CD4-positive, alpha-beta T cell treated with Interferon gamma for 1 hour (primary cell): ENCODE data around the gene MGA.

ENCODE experiments used
- DNase-seq: peaks from one replicate; pipeline ENCODE4 v3.0.0-alpha.2; 2020

The MGA gene

DNA sequence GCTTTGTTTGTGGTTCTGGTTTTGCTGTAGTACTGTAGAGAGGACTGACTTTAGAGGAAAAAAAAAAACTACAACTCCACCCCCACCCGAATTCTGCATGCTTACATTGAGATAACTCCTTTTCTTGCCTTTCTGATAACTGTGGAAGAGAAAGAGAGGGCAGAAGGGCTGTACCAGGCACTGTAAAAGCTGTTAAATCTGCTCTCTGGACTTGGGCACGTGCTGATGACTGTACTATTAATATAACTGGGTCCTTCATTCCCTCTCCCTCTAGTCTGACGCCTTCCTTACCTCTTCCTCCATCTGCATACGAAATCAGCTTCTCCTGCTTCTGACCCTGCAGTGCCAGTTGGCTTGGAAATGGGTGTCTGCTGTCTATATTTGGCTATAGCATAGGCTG lies 129.0 kb downstream of the MGA start:
- no peak for DNase-seq

DNA sequence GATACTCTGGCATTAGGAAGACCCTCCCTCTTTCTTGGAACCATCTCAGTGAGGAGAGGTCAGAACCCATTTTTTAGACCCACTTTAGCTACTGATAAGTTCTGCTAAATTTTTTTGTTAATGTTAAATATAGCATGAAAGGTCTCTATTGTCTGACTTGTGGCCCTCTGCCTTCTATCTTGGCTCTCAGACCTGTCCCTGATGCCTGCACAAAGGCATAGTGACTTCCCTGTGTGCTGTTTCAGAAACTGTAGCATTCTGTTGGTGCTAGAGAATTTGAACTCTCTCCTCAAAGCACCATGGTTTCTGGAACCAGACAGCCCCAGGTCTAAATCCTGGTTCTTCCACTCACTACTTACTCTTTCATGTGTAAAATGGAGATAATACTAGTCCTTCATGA lies 129.5 kb downstream of the MGA start:
- no peak for DNase-seq

DNA sequence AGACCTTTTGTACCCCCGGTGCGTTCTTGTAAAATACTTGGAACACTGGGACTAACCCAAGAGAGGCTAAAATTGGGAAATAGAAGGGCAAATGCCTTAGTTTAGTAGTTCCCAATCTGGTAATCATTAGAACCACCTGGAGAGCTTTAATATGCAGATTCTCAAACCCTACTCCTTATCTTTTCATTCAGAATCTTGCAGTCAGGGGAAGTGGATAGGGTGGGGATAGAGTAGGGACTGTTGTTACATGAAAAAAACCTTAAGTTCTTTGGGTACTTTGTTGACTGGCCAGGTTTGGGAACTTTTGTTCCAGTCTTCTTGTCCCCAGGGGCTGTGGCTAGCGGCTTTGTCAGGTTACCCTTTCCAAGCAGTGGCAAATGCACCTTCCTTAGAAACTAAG lies 130.0 kb downstream of the MGA start:
- no peak for DNase-seq

DNA sequence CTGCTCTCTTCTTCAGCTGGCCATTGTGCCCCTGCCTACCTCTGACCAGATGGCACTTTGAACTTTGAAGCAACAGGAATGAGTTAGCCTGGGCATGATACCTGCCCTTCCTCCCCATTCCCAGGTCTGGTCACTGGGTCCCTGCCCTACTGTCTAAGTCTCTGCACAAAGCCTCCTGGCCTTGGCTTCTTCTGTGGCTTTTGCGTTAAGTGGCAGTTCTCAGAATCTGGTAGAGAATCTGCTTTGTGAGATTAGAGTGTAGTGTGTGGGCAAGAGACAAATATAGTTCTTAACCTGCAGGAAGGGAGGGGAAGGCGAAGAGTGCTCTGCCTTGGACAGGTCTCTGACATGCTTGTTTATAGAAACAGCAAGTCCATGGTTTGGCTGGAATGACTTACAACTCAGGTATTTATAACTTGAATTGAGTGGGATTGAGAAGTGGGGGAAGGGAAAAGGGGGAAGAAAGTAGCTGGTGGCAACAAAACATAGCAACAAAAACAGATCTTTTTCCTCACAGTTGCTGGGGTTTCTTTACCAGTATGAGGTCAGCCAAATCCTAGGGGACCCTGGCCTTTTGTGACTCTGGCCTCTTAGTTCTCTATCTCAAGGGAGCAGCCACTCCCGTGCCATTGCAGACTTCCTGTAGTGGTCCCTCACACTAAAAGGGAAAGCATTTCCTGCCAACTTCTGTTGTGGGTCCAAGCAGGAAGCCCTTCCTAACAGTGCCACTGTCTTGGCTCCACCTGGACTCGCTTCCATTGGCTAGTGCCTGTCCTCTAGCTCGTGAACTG lies 130.7 kb downstream of the MGA start:
- DNase-seq: no peak

DNA sequence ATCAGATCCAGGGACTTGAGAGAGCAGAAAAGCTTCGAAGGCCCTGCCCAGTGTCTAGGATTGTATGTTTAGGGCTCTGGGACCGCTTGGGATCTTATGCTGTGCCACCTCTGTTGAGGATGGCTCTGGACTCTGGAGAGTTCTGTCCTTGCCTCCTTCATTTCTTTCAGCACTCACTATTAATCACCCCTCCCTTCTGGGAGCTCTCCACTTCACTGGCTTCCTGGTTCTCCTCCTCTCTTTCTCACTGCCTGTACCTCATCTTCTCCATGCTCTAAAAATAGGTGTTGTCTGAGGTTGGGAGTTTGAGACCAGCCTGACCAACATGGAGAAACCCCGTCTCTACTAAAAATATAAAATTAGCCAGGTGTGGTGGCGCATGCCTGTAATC lies 131.3 kb downstream of the MGA start:
- DNase-seq: no peak

DNA sequence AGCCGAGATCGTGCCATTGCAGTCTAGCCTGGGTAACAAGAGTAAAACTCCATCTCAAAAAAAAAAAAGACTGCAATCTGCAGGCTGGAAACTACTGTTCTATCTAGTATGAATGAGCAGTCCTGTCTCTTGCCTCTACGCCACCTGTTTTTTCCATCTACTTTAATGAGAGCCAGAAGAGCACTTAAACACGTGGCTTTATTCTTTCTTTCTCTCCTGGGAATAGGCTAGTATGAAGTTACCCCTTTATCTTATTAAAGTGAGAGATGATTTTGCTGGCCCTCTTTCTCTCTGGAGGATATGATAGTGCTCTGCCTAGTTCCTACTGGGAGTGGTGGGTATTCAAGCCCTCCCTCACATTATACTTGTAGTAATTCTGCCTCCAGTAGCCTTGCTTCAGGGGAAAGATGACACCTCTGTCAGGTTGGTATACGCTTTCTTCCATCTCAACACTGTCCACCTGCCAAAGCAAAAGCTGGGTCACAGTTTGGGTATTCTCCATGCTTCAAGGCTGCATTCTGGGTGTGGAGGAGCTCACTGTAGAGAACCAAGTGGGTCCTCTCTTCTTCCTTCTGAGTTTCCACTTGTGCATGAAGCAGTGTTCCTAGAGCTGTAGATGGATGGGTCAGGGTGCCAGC lies 131.9 kb downstream of the MGA start:
- DNase-seq: no peak

DNA sequence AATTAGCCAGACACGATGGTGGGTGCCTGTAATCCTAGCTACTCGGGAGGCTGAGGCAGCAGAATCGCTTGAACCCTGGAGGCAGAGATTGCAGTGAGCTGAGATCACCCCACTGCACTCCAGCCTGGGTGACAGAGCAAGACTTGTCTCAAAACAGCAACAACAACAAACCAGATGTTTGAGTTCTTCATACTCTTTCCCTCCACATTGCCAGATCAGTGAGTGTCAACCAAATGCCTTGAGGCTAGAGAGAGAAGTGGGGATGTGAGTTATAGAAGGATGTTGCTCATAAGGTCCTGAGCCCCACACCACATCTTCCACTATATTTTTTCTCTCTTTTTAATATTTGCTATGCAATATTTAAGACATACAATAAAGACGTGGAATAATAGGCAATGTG lies 133.9 kb downstream of the MGA start:
- DNase-seq: no peak

DNA sequence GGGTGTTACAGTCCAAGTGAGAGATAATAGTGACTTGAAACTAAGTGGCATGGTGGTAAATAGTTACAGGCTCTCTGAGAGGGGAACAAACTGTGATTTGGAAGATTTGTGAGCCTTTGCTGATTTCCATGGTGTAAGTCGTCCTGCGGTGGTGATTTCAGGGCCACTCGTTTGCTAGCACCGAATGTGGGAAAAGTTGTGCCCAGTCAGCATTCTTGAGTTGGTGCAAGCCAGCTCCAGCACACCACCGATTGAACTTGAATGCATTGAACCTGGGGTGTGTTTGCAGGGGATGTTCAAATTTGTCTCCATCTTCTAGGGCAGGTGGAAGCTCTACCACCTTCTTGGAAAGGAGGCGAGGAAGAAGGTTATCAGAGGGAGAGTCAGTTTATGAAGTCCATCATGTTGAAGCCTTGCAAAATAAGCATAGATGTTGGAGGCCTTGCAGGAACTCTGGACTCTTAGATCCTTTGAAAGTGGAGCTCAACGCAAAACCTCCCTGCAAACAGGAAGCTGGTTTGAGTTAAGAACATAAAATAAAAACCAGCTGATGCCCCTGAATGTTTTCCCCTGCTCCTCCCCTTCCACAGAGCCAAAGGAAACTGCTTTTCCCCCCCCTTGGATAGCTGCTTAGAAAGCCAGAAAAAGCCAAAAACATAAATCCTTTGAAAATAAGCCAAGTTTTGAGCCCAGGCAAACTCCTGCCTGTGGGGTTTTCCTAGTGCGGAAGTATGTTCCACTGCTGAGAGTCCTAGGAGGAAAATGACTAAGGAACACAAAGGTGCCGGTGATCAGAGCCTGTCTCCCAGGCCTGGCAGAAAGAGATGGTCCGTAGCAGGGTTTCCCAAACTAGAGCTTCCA lies 136.0 kb downstream of the MGA start:
- no peak for DNase-seq

DNA sequence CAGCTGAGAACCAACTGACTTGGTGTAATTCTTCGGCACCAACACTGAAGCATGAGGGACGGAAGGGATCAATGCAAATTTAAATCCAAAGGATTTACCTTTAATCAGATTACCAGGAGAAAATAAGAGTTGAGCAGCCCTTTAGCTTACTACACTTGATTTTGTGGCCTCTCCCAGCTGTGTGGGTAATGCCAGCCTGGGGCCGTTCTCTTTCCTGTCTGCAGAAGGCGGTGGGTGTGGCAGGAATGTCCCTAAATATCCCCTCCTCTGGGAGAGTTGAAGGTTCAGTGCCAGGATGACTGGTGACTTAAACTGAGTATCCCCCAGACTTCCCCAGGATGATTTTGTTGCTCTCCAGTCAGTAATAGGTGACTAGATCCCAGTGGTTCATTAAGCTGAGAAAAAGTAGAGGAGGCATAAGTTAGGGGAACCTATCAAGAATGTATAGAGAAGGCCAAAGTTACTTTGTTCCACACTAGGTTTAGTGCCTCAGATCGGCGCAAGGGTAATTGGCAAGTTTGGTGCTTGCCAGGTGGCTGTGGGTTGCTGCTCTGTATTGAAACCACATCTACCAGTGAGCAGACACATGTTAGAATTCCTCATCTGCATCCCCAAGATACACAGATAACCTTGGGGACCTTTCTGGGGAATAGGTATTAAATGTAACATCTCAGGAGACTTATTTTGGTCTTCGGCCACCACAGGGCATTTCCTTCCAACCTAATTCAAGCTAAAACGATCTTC lies 137.2 kb downstream of the MGA start:
- no peak for DNase-seq

DNA sequence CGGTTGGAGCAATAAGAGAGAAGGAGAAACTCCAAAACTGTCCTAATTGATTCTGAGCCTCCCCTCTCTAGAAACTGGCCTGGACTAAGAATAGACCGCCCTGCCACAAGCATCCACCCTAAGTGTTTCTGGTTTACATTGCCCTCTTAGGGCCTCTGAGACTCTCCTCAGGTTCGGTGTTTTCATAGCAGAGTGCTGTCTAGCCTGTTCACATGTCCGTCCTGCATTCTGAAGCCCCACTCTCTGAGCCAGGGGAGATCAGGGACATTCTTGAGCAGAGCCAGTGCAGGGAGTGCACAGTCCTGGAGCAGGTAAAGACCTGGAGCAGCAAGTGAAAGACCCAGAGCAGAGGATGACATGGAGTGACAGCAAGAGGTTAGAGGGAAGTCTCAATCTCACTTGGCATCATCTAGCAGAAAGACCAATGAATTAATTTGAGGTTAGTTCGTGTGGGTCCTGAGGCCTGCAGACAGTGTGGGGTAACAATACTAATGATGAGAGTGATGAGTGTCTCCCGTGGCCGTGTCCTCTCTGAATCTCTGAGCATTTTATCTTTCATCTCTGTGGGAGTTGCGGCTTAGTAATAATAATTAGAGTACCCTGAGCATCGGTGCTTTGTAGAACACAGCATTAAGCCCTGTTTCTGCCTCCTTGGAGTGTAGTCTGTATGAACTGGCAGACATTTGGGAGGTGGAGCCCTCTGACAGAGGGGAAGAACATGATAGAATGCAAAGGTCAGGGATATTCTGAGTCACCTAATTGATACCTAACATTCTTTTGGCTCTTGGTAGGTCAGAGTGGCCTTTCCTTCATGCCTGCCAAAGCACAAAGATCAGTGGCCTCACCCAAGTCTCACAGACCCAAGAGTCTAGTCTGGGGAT lies 138.6 kb downstream of the MGA start:
- no peak for DNase-seq

DNA sequence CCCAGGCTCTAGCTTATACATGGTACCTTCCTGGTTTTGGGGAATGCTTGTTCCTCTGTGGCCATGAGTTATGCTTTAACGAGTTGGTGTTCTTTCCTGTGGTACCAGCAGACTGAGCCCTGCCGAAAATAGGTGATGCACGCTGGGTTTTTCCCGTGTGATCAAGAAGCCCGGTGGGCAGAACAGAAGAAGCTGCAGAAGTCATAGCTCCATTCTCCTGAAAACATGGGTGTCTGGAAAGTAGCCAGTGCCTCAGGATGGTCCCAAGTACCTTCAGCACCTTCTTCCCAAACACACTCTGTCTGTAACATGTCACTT lies 139.2 kb downstream of the MGA start:
- DNase-seq: no peak

DNA sequence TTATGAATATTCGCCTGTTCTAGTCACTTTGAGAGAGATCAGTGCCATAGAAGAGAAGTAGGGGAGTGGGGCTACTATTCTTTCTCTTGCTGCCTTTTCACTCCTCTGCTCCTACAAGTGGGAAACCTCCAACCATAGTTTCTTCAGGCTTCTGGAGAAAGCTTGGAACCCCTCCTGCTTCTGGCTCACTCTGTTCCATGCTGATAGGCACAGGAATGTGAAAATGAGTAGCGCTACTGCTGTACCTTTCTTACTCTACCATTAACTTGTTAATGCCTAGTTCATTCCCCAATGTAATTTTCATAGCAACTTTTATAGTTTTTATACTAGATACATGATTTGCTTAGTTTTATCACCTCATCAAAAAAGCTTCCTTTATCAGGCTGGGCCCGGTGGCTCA lies 141.0 kb downstream of the MGA start:
- no peak for DNase-seq

DNA sequence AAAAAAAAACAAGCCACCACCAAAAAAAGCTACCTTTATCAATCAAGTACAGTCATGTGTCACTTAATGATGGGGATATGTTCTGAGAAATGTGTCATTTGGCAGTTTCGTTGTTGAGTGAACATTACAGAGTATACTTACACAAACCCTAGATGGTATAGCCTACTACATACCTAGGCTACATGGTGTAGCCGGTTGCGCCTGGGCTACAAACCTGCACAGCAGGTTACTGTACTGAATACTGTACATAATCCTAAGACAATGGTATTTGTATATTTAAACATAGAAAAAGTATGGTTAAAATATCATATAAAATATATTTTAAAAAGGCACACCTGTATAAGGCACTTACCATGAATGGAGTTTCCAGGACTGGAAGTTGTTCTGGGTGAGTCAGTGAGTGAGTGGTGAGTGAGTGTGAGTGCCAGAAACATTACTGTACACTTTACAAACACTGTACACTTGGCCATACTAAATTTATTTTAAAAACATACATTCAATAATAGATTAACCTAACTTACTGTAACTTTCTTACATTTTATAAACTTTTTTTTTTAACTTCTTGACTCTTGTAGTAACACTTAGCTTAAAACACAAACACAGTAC lies 141.7 kb downstream of the MGA start:
- no peak for DNase-seq

DNA sequence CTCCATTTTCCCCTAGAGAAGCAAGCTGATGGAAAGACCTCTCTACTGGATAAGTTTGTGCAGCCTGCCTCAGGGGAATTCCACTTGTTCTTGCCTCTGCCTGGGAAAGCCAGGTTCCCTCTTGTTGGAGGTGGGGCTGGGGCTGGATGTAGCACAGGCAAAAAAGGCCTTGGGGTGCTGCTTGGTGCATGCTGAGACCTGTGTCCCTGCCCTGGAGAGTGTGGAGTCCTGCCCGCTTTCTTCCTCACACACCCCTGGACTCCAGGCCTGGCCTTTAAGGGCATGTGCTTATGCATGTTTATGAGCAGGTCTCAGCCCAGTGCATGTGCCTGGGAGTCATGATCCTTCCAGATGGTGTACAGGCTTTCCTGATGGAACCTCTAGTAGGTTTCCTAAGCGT lies 144.2 kb downstream of the MGA start:
- DNase-seq: no peak

DNA sequence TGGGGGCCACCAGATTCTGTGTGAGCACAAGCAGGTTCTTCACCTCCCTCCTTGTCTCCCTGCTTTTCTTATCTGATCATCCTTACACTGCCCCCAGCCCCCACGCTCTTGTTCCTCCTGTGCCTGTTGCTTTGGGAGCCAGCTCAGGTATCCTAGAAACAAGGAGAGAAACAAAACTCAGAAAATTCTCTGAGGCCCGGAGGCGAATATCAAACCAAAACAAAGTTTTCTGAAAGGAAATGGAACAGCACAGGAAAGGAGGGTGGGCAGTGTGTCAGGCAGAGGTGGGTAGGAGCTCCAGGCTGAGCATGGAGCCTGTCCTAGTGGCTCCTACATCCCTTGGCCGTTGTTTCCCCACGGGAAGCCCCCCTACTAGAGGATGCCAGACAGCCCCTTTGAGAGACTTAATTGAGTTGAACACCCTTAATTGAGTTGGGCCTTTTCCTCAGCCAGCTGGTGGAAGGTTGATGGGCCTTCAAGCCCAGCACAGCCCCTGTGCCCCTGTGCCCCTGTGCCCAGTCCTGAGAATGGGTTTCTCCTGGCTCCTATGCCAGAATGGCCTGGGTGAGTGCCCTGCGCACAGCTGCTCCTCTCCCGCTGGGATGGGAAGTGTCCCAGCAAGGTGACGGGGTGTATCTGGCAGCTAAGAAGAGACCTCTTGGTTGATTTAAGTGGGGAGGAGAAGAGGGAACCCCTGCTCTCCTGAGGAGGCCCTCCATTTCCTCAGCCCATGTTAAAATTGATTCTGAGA lies 144.9 kb downstream of the MGA start:
- DNase-seq: no peak

DNA sequence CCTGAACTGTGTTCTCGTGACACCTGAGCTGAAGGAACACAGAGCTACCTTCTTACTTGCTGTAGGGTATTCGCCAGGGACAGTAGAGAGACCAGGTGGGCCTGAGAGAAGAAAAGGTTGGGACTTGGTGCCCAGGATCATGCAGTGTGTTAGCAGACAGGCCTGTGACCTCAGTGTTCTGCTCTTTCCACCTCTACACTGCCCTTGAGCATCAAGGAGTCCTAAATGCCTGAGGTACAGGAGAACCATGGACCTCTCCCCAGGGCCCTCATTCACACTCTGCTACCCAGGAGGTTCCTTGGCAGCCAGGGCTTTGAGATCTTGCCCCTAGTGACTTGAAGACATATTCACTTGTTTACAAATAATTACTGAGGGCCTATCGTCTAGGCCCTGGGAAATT lies 145.5 kb downstream of the MGA start:
- DNase-seq: no peak

DNA sequence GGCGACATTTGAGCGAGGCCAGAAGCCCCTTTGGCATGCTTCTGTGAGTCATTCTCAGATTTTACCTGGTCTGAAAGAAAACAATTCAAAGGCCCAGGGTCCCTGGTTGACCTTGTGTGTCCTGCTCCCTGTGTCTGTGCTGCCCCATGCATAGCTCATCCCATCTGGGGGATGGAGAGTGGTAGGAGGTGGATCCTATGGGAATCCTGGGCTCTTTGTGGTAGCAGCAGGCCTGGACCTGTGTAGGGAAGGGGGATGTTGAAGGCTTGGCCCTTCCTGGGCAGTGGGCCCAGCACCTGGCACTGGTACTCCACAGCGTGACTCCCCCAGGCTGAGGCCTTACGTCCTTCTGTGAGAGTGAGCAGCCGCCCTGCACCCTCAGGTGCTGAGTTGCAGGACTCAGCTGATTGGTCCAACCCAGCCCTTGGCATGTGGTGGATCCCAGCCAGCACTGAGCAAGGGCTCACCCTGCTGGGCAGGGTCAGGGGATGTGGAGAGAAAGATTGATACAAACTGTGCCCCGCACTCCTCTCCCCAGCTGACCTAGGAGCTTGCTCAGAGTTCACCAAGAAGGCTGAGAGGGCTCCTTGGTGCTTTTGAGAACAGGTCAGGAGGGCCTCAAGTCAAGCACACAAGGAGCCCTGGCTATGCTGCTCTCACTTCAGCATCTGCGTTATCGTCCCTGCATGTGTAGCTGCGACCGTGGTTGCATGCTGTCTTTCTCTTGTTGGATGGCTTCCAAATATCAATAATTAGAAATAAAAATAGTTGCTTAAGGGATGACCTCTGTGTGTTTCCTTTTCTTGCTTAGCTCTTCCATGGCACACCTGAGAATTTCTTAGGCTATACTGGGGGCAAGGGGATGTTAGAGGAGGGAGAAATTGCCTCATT lies 146.3 kb downstream of the MGA start:
- DNase-seq: no peak

DNA sequence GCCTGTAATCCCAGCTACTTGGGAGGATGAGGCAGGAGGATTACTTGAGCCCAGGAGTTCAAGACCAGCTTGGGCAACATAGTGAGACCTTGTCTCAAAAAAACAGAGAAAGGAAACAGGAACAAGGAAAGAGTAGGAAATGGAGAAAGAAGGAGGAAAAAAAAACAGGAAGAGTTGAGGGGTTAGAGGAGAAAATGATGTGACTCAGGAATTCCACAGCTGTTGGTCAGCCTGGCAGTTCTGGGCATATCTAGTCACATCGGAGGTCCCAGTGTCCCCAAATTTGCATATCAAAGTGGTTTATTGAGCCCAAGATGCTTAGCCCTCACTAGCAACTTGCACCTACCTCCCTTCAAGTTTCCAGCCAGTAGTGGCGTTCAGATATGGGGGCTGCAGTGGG lies 148.9 kb downstream of the MGA start:
- no peak for DNase-seq

DNA sequence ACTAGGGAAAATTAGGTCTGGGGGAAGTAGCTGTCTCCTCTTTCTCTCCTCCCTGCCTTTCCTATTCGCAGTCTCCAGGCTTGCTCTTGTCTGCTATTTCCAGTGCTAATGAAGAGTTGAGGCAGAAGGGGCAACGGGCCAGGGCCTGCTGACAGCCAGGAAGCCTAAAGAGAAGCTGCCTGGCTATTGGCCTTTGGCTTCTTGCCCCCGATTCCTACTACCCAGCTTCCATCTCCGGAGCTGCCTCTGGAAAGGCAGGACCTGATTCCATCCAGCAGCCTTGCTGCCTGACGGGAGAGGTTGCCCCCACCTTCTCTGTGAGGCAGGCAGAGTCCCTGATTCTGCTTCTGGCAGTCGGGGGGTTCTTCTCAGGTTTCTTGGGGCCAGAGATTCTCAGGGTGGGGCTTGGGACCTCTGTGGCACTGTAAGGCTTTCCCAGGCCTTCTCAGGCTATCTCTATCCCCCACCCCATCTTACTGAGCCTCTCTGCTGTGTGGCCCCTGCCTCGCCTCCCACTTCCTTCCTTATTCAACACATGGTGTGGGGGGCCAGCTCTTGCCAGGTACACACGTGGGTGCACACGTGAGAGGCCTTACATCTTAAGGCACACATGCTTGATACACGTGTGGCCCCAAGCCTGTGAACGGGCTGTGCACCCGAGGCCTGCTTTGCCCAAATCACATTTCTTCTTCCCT lies 149.5 kb downstream of the MGA start:
- no peak for DNase-seq
